Smooth muscle cell (in vitro differentiated cells): ENCODE results near the gene ROMO1. TPM values are rescaled to one million over a fixed set of nuclear protein-coding genes. Genes with fewer than 3 reads are reported as not detected.
A peak's percentile ranks its signal among the peaks of the same experiment; 100 is the strongest.
"Not testable (repeated sequence)": the region's sequence is repeated elsewhere in the genome, so short reads cannot be mapped to it uniquely, and the experiment has no call there.

Source experiments
- DNase-seq: peaks from one replicate; lab custom pipeline; 2025; ENCODE audit not compliant: unreplicated experiment; lab: John Stamatoyannopoulos, UW
- H2AFZ ChIP-seq: fragments of 200-600 bp; sonication (generic); 2 replicates; pipeline ENCODE4 v1.6.0; 2016; ENCODE audit warnings: antibody characterized with exemption, low read depth, mild to moderate bottlenecking
- H3F3A ChIP-seq: fragments of 200-600 bp; sonication (generic); 2 replicates; pipeline ENCODE4 v1.6.0; 2017; ENCODE audit warnings: antibody characterized with exemption, low read depth
- H3K27ac ChIP-seq: fragments of 200-600 bp; sonication (generic); 2 replicates; pipeline ENCODE4 v1.5.1; 2016; ENCODE audit warnings: low read depth, mild to moderate bottlenecking
- H3K27me3 ChIP-seq: fragments of 200-600 bp; sonication (generic); 2 replicates; pipeline ENCODE4 v1.6.1; 2016; ENCODE audit warnings: low read depth, mild to moderate bottlenecking
- H3K36me3 ChIP-seq: fragments of 200-600 bp; sonication (generic); 2 replicates; pipeline ENCODE4 v1.5.1; 2016; ENCODE audit warnings: low read depth
- H3K4me1 ChIP-seq: fragments of 200-600 bp; sonication (generic); 2 replicates; pipeline ENCODE4 v1.5.1; 2016; ENCODE audit warnings: low read depth
- H3K4me2 ChIP-seq: fragments of 200-600 bp; sonication (generic); 2 replicates; pipeline ENCODE4 v1.6.0; 2016; ENCODE audit warnings: mild to moderate bottlenecking
- H3K4me3 ChIP-seq: fragments of 200-600 bp; sonication (generic); 2 replicates; pipeline ENCODE4 v1.5.1; 2016; ENCODE audit warnings: mild to moderate bottlenecking
- H3K79me2 ChIP-seq: fragments of 200-600 bp; sonication (generic); 2 replicates; pipeline ENCODE4 v1.6.0; 2016; ENCODE audit warnings: low read depth, mild to moderate bottlenecking
- H3K9ac ChIP-seq: fragments of 200-600 bp; sonication (generic); 2 replicates; pipeline ENCODE4 v1.6.0; 2016; ENCODE audit warnings: low read depth
- H3K9me3 ChIP-seq: fragments of 200-600 bp; sonication (generic); replicated peaks from 2 replicates; pipeline ENCODE4 v1.5.1; 2016; ENCODE audit warnings: low read depth
- H4K20me1 ChIP-seq: fragments of 200-600 bp; sonication (generic); 2 replicates; pipeline ENCODE4 v1.6.0; 2016; ENCODE audit warnings: low read depth
- CTCF ChIP-seq: fragments of 200-600 bp; sonication (generic); IDR thresholded peaks from 2 replicates; pipeline ENCODE4 v1.5.1; 2017; ENCODE audit warnings: borderline replicate concordance, mild to moderate bottlenecking, antibody characterized with exemption; ENCODE audit not compliant: insufficient read depth, poor library complexity, severe bottlenecking
- WGBS: methylation state at CpG from one replicate; pipeline ENCODE4 v1.1.7; 2016; ENCODE audit warnings: low lambda C conversion rate; 5-methylcytosine and 5-hydroxymethylcytosine counted together
- polyA plus RNA-seq: library from polyadenylated mRNA; unstranded; fragments of >200 nt; fragmentation: Nextera tagmentation; extraction: Ambion mirVana; gene quantifications from 2 replicates; pipeline ENCODE4 v1.2.1, GENCODE V29; 2016
- total RNA-seq: library from RNA; depleted of rRNA; stranded (reverse); fragments of >200 nt; gene quantifications from 2 replicates; pipeline ENCODE4 v1.2.3, GENCODE V29; 2014

ROMO1 gene
- total and polyA plus RNA-seq, 2 experiments from 2014 or later: 523 to 694 TPM

- H3K4me1 ChIP-seq: peaks cover 31% of the 10 kb centered on the region
- H3K36me3 ChIP-seq: peaks cover 12% of the 10 kb centered on the region
- H2AFZ ChIP-seq: no peak overlapping the region
- H3K79me2 ChIP-seq: peaks cover 40% of the 10 kb centered on the region
- H3F3A ChIP-seq: peaks cover 23% of the 10 kb centered on the region
- peak overlapping the region; percentile 55 for H3K4me3 ChIP-seq
- no peaks in the 10 kb centered on the region for H3K9me3 ChIP-seq
- H3K9ac ChIP-seq: peak overlapping the region; percentile 95
- no peak for DNase-seq
- TF ChIP-seq CTCF: no peak
- H3K4me2 ChIP-seq: peak overlapping the region; percentile 85
- H3K27ac ChIP-seq: peak overlapping the region; percentile 94
- 6% methylated on average over 8 of the region's 8 CpGs for WGBS
- peaks cover 37% of the 10 kb centered on the region for H4K20me1 ChIP-seq
- no peaks in the 10 kb centered on the region for H3K27me3 ChIP-seq
These were observed 43.7 kb downstream of the ROMO1 start for GRCh38 chr20:35742741-35743523.

DNA sequence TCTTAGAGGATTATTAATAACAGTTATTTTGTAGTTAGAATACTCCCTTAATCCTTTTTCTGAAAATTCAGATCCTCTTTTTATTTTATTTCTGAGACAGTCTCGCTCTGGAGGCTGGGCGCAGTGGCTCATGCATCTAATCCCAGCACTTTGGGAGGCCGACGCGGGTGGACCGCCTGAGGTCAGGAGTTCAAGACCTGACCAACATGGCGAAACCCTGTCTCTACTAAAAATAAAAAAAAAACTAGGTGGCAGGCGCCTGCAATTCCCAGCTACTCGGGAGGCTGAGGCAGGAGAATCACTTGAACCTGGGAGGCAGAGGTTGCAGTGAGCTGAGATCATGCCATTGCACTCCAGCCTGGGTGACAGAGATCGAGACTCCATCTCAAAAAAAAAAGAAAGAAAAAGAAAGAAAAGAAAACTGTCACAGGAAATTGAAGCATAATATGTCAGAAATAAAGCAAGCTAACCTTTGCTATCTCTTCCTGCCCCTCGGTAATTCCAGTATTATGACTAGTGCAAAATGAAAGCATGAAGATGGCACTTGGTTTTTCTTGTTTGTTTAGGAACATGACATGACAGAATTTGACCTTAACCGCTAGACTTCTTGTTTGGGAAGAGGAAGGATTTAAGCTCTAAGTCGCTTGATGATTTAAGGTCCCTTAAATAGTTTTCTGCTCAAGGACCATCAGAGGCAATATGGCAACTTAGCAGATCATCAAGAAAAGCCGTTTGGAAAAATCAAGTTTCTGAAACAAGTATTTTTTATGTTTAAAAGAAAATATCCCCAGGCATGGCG is 44.7 kb downstream of the ROMO1 start:
- no peak for TF ChIP-seq CTCF
- Histone ChIP-seq H3K9me3 (no peaks in the 10 kb centered on the region), H3K4me2 (peak overlapping the region; percentile 85), H3K9ac (peak overlapping the region; percentile 95), H3K79me2 (peaks cover 31% of the 10 kb centered on the region), H3K27ac (peak overlapping the region; percentile 94), H3F3A (peaks cover 17% of the 10 kb centered on the region), H3K36me3 (peaks cover 4% of the 10 kb centered on the region), H4K20me1 (peaks cover 27% of the 10 kb centered on the region), H3K4me3 (peak overlapping the region; percentile 55), H2AFZ (no peak overlapping the region), H3K4me1 (peaks cover 24% of the 10 kb centered on the region), H3K27me3 (no peaks in the 10 kb centered on the region)
- 87% methylated on average over 15 of the region's 15 CpGs for WGBS
- DNase-seq: no peak

DNA sequence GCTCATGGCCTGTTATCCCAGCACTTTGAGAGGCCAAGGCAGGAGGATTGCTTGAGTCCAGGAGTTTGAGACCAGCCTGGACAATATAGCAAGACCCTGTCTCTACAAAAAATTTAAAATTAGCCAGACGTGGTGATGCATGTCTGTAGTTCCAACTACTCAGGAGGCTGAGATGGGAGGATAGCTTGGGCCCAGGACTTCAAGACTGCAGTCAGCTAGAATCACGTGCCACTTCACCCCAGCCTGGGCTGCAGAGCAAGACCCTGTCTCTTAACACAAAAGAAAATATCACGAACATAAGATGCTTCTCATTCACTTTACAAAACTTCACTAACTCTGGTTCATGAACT is 45.3 kb downstream of the ROMO1 start:
- H3K4me3 ChIP-seq, H3K9me3 ChIP-seq, H3K36me3 ChIP-seq, H3K9ac ChIP-seq, H3K27me3 ChIP-seq, H2AFZ ChIP-seq, DNase-seq: not testable (repeated sequence)
- WGBS: 95% methylated on average over 3 of the region's 3 CpGs
- peak overlapping the region; percentile 94 for H3K27ac ChIP-seq
- peak overlapping the region; percentile 85 for H3K4me2 ChIP-seq
- peaks cover 21% of the 10 kb centered on the region for H4K20me1 ChIP-seq
- H3K79me2 ChIP-seq: peaks cover 25% of the 10 kb centered on the region
- H3F3A ChIP-seq: peaks cover 17% of the 10 kb centered on the region
- H3K4me1 ChIP-seq: peaks cover 19% of the 10 kb centered on the region

Other genes starting within 250 kb of the ROMO1 start
- 16.0 and 21.9 TPM in 2 replicates for gene CEP250, start 243.8 kb upstream of the ROMO1 start, total RNA-seq
- 22.1 and 36.7 TPM in 2 replicates for gene CEP250, start 243.8 kb upstream of the ROMO1 start, polyA plus RNA-seq
- not detected in 2 replicates for gene C20orf173, start 169.8 kb upstream of the ROMO1 start, total RNA-seq
- gene C20orf173, start 169.8 kb upstream of the ROMO1 start, polyA plus RNA-seq: not detected in 2 replicates
- gene ERGIC3, start 157.3 kb upstream of the ROMO1 start, total RNA-seq: 188 and 245 TPM in 2 replicates
- gene ERGIC3, start 157.3 kb upstream of the ROMO1 start, polyA plus RNA-seq: 252 and 270 TPM in 2 replicates
- 9.3 and 10.4 TPM in 2 replicates for gene SPAG4, start 83.6 kb upstream of the ROMO1 start, total RNA-seq
- 27.6 and 35.4 TPM in 2 replicates for gene SPAG4, start 83.6 kb upstream of the ROMO1 start, polyA plus RNA-seq
- 111 and 140 TPM in 2 replicates for gene CPNE1, start 34.5 kb upstream of the ROMO1 start, total RNA-seq
- 156 TPM in 2 replicates for gene CPNE1, start 34.5 kb upstream of the ROMO1 start, polyA plus RNA-seq
- gene RBM12, start 34.5 kb upstream of the ROMO1 start, total RNA-seq: 34.0 and 44.2 TPM in 2 replicates
- gene RBM12, start 34.5 kb upstream of the ROMO1 start, polyA plus RNA-seq: 11.5 and 14.5 TPM in 2 replicates
- 25.3 and 40.1 TPM in 2 replicates for gene NFS1, start 53 bp upstream of the ROMO1 start, total RNA-seq
- gene NFS1, start 53 bp upstream of the ROMO1 start, polyA plus RNA-seq: 35.1 and 40.3 TPM in 2 replicates
- 408 and 449 TPM in 2 replicates for gene RBM39, start 42.9 kb downstream of the ROMO1 start, total RNA-seq
- gene RBM39, start 42.9 kb downstream of the ROMO1 start, polyA plus RNA-seq: 139 and 196 TPM in 2 replicates
- gene PHF20, start 72.6 kb downstream of the ROMO1 start, total RNA-seq: 24.5 and 27.4 TPM in 2 replicates
- gene PHF20, start 72.6 kb downstream of the ROMO1 start, polyA plus RNA-seq: 23.3 and 23.7 TPM in 2 replicates